DND-41 (cell line): ENCODE results near the gene DCBLD2.

ENCODE experiments used
- EZH2 ChIP-seq: IDR thresholded peaks from 3 replicates; pipeline ENCODE4 v1.6.1; 2012; ENCODE audit warnings: borderline replicate concordance, low read depth, mild to moderate bottlenecking, moderate library complexity, low read length, inconsistent platforms; ENCODE audit not compliant: severe bottlenecking
- TF ChIP-seq, protein P1 (sequence below): IDR thresholded peaks from 2 replicates; pipeline ENCODE4 v1.5.1; 2012; ENCODE audit warnings: borderline replicate concordance, low read length, moderate library complexity, mild to moderate bottlenecking; ENCODE audit not compliant: poor library complexity, severe bottlenecking; ENCODE audit errors: extremely low read depth

DNA sequence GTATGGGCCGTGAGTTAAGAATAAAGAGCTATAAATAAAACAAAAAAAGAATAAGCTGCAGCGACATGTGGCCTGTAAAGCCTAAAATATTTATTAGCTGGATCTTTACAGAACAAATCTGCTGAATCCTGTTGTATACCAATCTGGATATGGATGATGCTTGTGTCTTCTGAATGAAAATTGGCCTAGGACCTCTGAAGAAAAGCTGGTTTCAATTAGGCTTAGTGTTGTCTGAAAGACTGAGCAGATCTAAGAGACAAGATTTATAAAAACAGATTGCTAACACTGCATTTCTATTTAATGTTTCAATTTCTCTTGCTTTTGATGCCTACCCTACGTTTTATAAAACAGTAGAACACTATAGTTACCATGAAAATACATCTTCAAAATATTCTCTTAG lies 80.4 kb downstream of the DCBLD2 start:
- TF ChIP-seq, protein P1, sequence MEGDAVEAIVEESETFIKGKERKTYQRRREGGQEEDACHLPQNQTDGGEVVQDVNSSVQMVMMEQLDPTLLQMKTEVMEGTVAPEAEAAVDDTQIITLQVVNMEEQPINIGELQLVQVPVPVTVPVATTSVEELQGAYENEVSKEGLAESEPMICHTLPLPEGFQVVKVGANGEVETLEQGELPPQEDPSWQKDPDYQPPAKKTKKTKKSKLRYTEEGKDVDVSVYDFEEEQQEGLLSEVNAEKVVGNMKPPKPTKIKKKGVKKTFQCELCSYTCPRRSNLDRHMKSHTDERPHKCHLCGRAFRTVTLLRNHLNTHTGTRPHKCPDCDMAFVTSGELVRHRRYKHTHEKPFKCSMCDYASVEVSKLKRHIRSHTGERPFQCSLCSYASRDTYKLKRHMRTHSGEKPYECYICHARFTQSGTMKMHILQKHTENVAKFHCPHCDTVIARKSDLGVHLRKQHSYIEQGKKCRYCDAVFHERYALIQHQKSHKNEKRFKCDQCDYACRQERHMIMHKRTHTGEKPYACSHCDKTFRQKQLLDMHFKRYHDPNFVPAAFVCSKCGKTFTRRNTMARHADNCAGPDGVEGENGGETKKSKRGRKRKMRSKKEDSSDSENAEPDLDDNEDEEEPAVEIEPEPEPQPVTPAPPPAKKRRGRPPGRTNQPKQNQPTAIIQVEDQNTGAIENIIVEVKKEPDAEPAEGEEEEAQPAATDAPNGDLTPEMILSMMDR: no peak
- no peak for TF ChIP-seq EZH2
